Epithelial cell of esophagus (primary cell): ENCODE measurements around the gene UBE2K.

ENCODE experiments used
- DNase-seq: peaks from one replicate; pipeline ENCODE4 v3.0.0; 2010; ENCODE audit warnings: low read depth
- H3K4me3 ChIP-seq: 2 replicates; pipeline ENCODE4 v1.5.1; 2011; ENCODE audit warnings: mild to moderate bottlenecking, low read length, control low read depth
- CTCF ChIP-seq: IDR thresholded peaks from 2 replicates; pipeline ENCODE4 v1.5.1; 2011; ENCODE audit warnings: low read depth, mild to moderate bottlenecking, low read length, control low read depth, inconsistent platforms; ENCODE audit not compliant: insufficient read depth; ENCODE audit errors: missing control alignments

The UBE2K gene

GRCh38 chr4:39825741-39826231 is 127.8 kb downstream of the UBE2K start:
- TF ChIP-seq CTCF, result no peak
- peak; percentile 22 for DNase-seq
- H3K4me3 ChIP-seq, result no peak overlapping the region
